Measurements from ENCODE around the gene SIPA1L3. TPM values are rescaled to one million over a fixed set of nuclear protein-coding genes. Genes with fewer than 3 reads are reported as not detected.

Gene SIPA1L3
- total RNA-seq, 2 donors from 2014 or later: 19.5 to 21.4 TPM

- Mint-ChIP-seq H3K9me3 (no peaks in the 10 kb centered on the region), H3K27ac (no peak overlapping the region), H3K27me3 (no peaks in the 10 kb centered on the region), H3K4me3 (no peak overlapping the region), H3K36me3 (ENCODE audit: low read depth) (no peaks in the 10 kb centered on the region), H3K4me1 (peaks cover 3% of the 10 kb centered on the region)
- no peak for ATAC-seq (replicated peaks)
These were observed 76.1 kb downstream of the SIPA1L3 start for GRCh38 chr19:37983153-37983552.

- no peak for ATAC-seq (replicated peaks)
- H3K27ac Mint-ChIP-seq: no peak overlapping the region
- H3K4me1 Mint-ChIP-seq: peaks cover 3% of the 10 kb centered on the region
These were observed 76.9 kb downstream of the SIPA1L3 start for GRCh38 chr19:37983916-37984315.

GRCh38 chr19:37986048-37986750, 79.2 kb downstream of the SIPA1L3 start:
- ATAC-seq (replicated peaks): no peak
- H3K9me3 Mint-ChIP-seq: no peaks in the 10 kb centered on the region
- H3K27ac Mint-ChIP-seq: no peak overlapping the region
- no peaks in the 10 kb centered on the region for H3K36me3 Mint-ChIP-seq (ENCODE audit: low read depth)
- no peaks in the 10 kb centered on the region for H3K4me1 Mint-ChIP-seq
- H3K27me3 Mint-ChIP-seq: no peaks in the 10 kb centered on the region
- H3K4me3 Mint-ChIP-seq: no peak overlapping the region

More at GRCh38 chr19:37983916-37984315, 76.9 kb downstream of the SIPA1L3 start:
- no peaks in the 10 kb centered on the region for H3K27me3 Mint-ChIP-seq
- H3K36me3 Mint-ChIP-seq (ENCODE audit: low read depth): no peaks in the 10 kb centered on the region
- no peak overlapping the region for H3K4me3 Mint-ChIP-seq
- no peaks in the 10 kb centered on the region for H3K9me3 Mint-ChIP-seq

GRCh38 chr19:37987356-37988332, 80.6 kb downstream of the SIPA1L3 start:
- Mint-ChIP-seq H3K27ac (peak overlapping the region; percentile 28), H3K4me1 (no peaks in the 10 kb centered on the region), H3K4me3 (no peak overlapping the region), H3K27me3 (no peaks in the 10 kb centered on the region), H3K9me3 (no peaks in the 10 kb centered on the region), H3K36me3 (ENCODE audit: low read depth) (no peaks in the 10 kb centered on the region)
- no peak for ATAC-seq (replicated peaks)

- Mint-ChIP-seq H3K36me3 (ENCODE audit: low read depth) (no peaks in the 10 kb centered on the region), H3K9me3 (no peaks in the 10 kb centered on the region), H3K27ac (no peak overlapping the region), H3K4me3 (no peak overlapping the region), H3K27me3 (no peaks in the 10 kb centered on the region), H3K4me1 (no peaks in the 10 kb centered on the region)
- peak; percentile 38 for ATAC-seq (replicated peaks)
These were observed 82.0 kb downstream of the SIPA1L3 start for GRCh38 chr19:37988758-37989635.

- ATAC-seq (replicated peaks): no peak
- Mint-ChIP-seq H3K27ac (no peak overlapping the region), H3K4me3 (no peak overlapping the region), H3K4me1 (no peaks in the 10 kb centered on the region), H3K36me3 (ENCODE audit: low read depth) (no peaks in the 10 kb centered on the region), H3K27me3 (no peaks in the 10 kb centered on the region), H3K9me3 (no peaks in the 10 kb centered on the region)
These were observed 82.8 kb downstream of the SIPA1L3 start for GRCh38 chr19:37989855-37990254.

GRCh38 chr19:37990362-37990761, 83.4 kb downstream of the SIPA1L3 start:
- H3K9me3 Mint-ChIP-seq: no peaks in the 10 kb centered on the region
- no peak for ATAC-seq (replicated peaks)
- H3K27me3 Mint-ChIP-seq: no peaks in the 10 kb centered on the region
- H3K4me3 Mint-ChIP-seq: no peak overlapping the region
- no peaks in the 10 kb centered on the region for H3K4me1 Mint-ChIP-seq
- H3K27ac Mint-ChIP-seq: no peak overlapping the region
- H3K36me3 Mint-ChIP-seq (ENCODE audit: low read depth): no peaks in the 10 kb centered on the region

GRCh38 chr19:37991176-37991835, 84.3 kb downstream of the SIPA1L3 start:
- Mint-ChIP-seq H3K36me3 (ENCODE audit: low read depth) (no peaks in the 10 kb centered on the region), H3K27ac (no peak overlapping the region), H3K27me3 (no peaks in the 10 kb centered on the region), H3K4me3 (no peak overlapping the region), H3K9me3 (no peaks in the 10 kb centered on the region), H3K4me1 (no peaks in the 10 kb centered on the region)
- ATAC-seq (replicated peaks): no peak

GRCh38 chr19:37991841-37992248, 84.8 kb downstream of the SIPA1L3 start:
- Mint-ChIP-seq H3K27ac (no peak overlapping the region), H3K27me3 (no peaks in the 10 kb centered on the region), H3K4me3 (no peak overlapping the region), H3K9me3 (no peaks in the 10 kb centered on the region), H3K4me1 (no peaks in the 10 kb centered on the region), H3K36me3 (ENCODE audit: low read depth) (no peaks in the 10 kb centered on the region)
- no peak for ATAC-seq (replicated peaks)

GRCh38 chr19:37992761-37993160, 85.8 kb downstream of the SIPA1L3 start:
- Mint-ChIP-seq H3K9me3 (no peaks in the 10 kb centered on the region), H3K4me1 (no peaks in the 10 kb centered on the region), H3K27ac (no peak overlapping the region), H3K27me3 (no peaks in the 10 kb centered on the region), H3K36me3 (ENCODE audit: low read depth) (no peaks in the 10 kb centered on the region), H3K4me3 (no peak overlapping the region)
- no peak for ATAC-seq (replicated peaks)

GRCh38 chr19:37994823-37995130, 87.8 kb downstream of the SIPA1L3 start:
- Mint-ChIP-seq H3K4me3 (no peak overlapping the region), H3K27ac (no peak overlapping the region), H3K9me3 (no peaks in the 10 kb centered on the region), H3K36me3 (ENCODE audit: low read depth) (no peaks in the 10 kb centered on the region), H3K4me1 (no peaks in the 10 kb centered on the region), H3K27me3 (no peaks in the 10 kb centered on the region)
- no peak for ATAC-seq (replicated peaks)

- Mint-ChIP-seq H3K27ac (no peak overlapping the region), H3K9me3 (no peaks in the 10 kb centered on the region), H3K4me1 (no peaks in the 10 kb centered on the region), H3K27me3 (no peaks in the 10 kb centered on the region), H3K36me3 (ENCODE audit: low read depth) (no peaks in the 10 kb centered on the region), H3K4me3 (no peak overlapping the region)
- ATAC-seq (replicated peaks): no peak
These were observed 88.3 kb downstream of the SIPA1L3 start for GRCh38 chr19:37995346-37995745.

- peak; percentile 64 for ATAC-seq (replicated peaks)
- Mint-ChIP-seq H3K36me3 (ENCODE audit: low read depth) (no peaks in the 10 kb centered on the region), H3K27ac (no peak overlapping the region), H3K27me3 (no peaks in the 10 kb centered on the region), H3K4me1 (no peaks in the 10 kb centered on the region), H3K4me3 (no peak overlapping the region), H3K9me3 (no peaks in the 10 kb centered on the region)
These were observed 90.9 kb downstream of the SIPA1L3 start for GRCh38 chr19:37997911-37998344.

- no peak for ATAC-seq (replicated peaks)
- Mint-ChIP-seq H3K9me3 (no peaks in the 10 kb centered on the region), H3K27ac (peak overlapping the region; percentile 17), H3K36me3 (ENCODE audit: low read depth) (no peaks in the 10 kb centered on the region), H3K27me3 (no peaks in the 10 kb centered on the region), H3K4me3 (no peak overlapping the region), H3K4me1 (no peaks in the 10 kb centered on the region)
These were observed 91.8 kb downstream of the SIPA1L3 start for GRCh38 chr19:37998801-37999308.

Measured in activated T-helper 17 cell treated with anti-CD3 and anti-CD28 coated beads, Interleukin-2, amount 50 U/mL, for 72 hours (primary cell).